Karpas-422 (cell line): ENCODE measurements around the gene KRTAP2-1. TPM values are rescaled to one million over a fixed set of nuclear protein-coding genes. Genes with fewer than 3 reads are reported as not detected.
"Not testable (repeated sequence)": the region's sequence is repeated elsewhere in the genome, so short reads cannot be mapped to it uniquely, and the experiment has no call there.

Experiments
- DNase-seq: peaks from one replicate; pipeline ENCODE4 v3.0.0-alpha.2; 2015
- H2AFZ ChIP-seq: fragments of 200-600 bp; sonication (generic); 2 replicates; pipeline ENCODE4 v1.6.1; 2014; ENCODE audit warnings: antibody characterized with exemption, low read length, mixed read lengths
- H3K27ac ChIP-seq: fragments of 200-600 bp; sonication (generic); 2 replicates; pipeline ENCODE4 v1.5.1; 2014; ENCODE audit warnings: mild to moderate bottlenecking, low read length, moderate library complexity
- H3K27me3 ChIP-seq: fragments of 200-600 bp; sonication (generic); 2 replicates; pipeline ENCODE4 v1.6.1; 2014; ENCODE audit warnings: low read length, mixed read lengths
- H3K36me3 ChIP-seq: fragments of 200-600 bp; sonication (generic); 2 replicates; pipeline ENCODE4 v1.6.1; 2014; ENCODE audit warnings: low read length, mixed read lengths; ENCODE audit not compliant: insufficient read depth
- H3K4me1 ChIP-seq: fragments of 200-600 bp; sonication (generic); 2 replicates; pipeline ENCODE4 v1.6.1; 2014; ENCODE audit warnings: mild to moderate bottlenecking, low read length, mixed read lengths
- H3K4me2 ChIP-seq: fragments of 200-600 bp; sonication (generic); 2 replicates; pipeline ENCODE4 v1.6.1; 2014; ENCODE audit warnings: low read length, low read depth, mild to moderate bottlenecking; ENCODE audit not compliant: poor library complexity, severe bottlenecking
- H3K4me3 ChIP-seq: fragments of 200-600 bp; sonication (generic); 2 replicates; pipeline ENCODE4 v1.5.1; 2014; ENCODE audit warnings: mild to moderate bottlenecking, antibody characterized with exemption, low read length, mixed read lengths
- H3K79me2 ChIP-seq: fragments of 200-600 bp; sonication (generic); 2 replicates; pipeline ENCODE4 v1.6.1; 2014; ENCODE audit warnings: mild to moderate bottlenecking, low read length, mixed read lengths
- H3K9ac ChIP-seq: fragments of 200-600 bp; sonication (generic); 2 replicates; pipeline ENCODE4 v1.6.0; 2014; ENCODE audit warnings: low read length
- H3K9me2 ChIP-seq: fragments of 200-600 bp; sonication (generic), shearing (Covaris generic); replicated peaks from 2 replicates; pipeline ENCODE4 v1.6.0; 2014; ENCODE audit warnings: mild to moderate bottlenecking, low read length, moderate library complexity; ENCODE audit not compliant: insufficient read depth
- H3K9me3 ChIP-seq: fragments of 300-700, 200-600 bp; sonication (generic); 2 replicates; pipeline ENCODE4 v1.6.1; 2014; ENCODE audit warnings: low read length, mixed read lengths
- H4K20me1 ChIP-seq: fragments of 200-600 bp; sonication (generic); 2 replicates; pipeline ENCODE4 v1.6.1; 2014; ENCODE audit warnings: mild to moderate bottlenecking, antibody characterized with exemption, low read length, low read depth; ENCODE audit not compliant: insufficient read depth
- small RNA-seq: library from RNA; depleted of rRNA; stranded (forward); fragments of <200 nt; gene quantifications from one replicate; pipeline ENCODE3, GENCODE V24; 2014
- total RNA-seq: library from RNA; depleted of rRNA; stranded (reverse); fragments of >200 nt; shearing (Covaris generic); gene quantifications from 2 replicates; pipeline ENCODE4 v1.2.3, GENCODE V29; 2014; ENCODE audit warnings: low replicate concordance; rRNA removed

KRTAP2-1 gene
- total RNA-seq, 1 experiment from 2014 or later = not detected

DNA sequence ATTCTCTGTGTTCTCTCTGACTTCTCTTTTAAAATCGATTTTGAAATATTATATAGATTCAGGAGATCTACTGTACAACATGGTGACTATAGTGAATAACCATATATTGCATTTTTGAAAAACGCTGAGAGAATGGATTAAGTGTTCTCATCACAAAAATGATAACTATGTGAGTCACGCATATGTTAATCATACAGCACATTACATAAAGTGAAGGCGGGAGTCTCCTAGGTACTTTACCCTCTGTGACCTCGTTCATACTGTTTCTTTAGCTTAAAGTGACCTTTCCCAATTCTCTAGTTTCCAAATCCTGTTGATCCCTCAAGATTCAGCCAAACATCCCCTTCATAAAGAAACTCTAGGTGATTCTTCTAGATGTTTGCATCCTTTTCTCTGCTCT lies 44.3 kb downstream of the KRTAP2-1 start:
- Histone ChIP-seq H3K4me1 (no peaks in the 10 kb centered on the region), H3K36me3 (no peaks in the 10 kb centered on the region), H3K9me2 (no peaks in the 10 kb centered on the region), H3K27me3 (no peaks in the 10 kb centered on the region), H2AFZ (no peak overlapping the region), H4K20me1 (no peaks in the 10 kb centered on the region), H3K9me3 (no peaks in the 10 kb centered on the region), H3K9ac (no peak overlapping the region), H3K27ac (no peak overlapping the region), H3K4me2 (no peak overlapping the region), H3K79me2 (no peaks in the 10 kb centered on the region), H3K4me3 (no peak overlapping the region)
- no peak for DNase-seq

DNA sequence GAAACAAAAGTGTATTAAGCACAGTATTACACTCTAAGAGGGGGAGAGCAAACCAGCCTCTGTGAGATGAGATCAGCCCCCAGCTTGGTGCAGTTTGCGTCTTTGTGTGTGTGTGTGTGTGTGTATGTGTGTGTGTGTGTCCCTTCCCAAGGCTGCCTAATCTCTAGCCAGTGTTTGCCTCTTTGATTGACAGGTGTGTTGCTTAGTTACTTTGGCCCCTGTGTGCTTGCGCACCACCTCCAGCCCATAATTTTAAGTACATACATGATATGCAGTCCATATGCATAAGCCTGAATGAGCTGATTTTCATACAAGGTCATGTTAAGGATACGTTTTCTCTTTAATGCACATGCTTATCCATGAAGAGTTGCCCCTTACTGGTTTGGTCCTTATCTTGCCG lies 45.3 kb downstream of the KRTAP2-1 start:
- Histone ChIP-seq H3K4me1 (no peaks in the 10 kb centered on the region), H3K4me3 (no peak overlapping the region), H3K27me3 (no peaks in the 10 kb centered on the region), H2AFZ (no peak overlapping the region), H3K9me3 (no peaks in the 10 kb centered on the region), H3K4me2 (no peak overlapping the region), H3K79me2 (no peaks in the 10 kb centered on the region), H3K9me2 (no peaks in the 10 kb centered on the region), H3K36me3 (no peaks in the 10 kb centered on the region), H3K9ac (no peak overlapping the region), H4K20me1 (no peaks in the 10 kb centered on the region), H3K27ac (no peak overlapping the region)
- no peak for DNase-seq

DNA sequence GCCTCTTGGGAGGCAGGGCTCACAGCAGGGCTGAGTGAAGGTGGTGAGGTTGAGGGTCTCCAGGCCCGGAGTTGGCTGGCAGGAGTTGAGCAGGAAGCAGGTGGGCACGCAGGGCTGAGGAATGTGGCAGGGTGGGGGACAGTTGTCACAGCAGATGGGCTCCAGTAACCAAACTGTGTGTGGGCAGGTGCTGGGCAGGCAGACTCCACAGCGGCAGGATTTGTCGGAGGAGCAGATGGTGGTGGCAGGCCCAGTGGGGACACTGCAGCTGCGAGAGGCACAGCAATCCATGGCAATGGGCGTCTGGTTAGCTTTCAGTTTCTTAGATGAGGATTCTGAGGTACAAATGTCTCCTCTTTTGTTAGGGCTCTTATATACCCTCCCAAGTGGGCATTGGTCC lies 47.6 kb downstream of the KRTAP2-1 start, which contains the start of gene KRTAP3-2:
Gene KRTAP3-2 (minus strand): TSS at position 344 of the 400 bp plus-strand sequence. CDS start 53 bp downstream, at position 291.
- H3K4me3 ChIP-seq, H3K27me3 ChIP-seq, H3K79me2 ChIP-seq, H3K9me3 ChIP-seq, H3K36me3 ChIP-seq, H3K4me2 ChIP-seq, H3K9ac ChIP-seq, H2AFZ ChIP-seq, DNase-seq, H3K4me1 ChIP-seq, H3K9me2 ChIP-seq, H4K20me1 ChIP-seq, H3K27ac ChIP-seq: not testable (repeated sequence)

DNA sequence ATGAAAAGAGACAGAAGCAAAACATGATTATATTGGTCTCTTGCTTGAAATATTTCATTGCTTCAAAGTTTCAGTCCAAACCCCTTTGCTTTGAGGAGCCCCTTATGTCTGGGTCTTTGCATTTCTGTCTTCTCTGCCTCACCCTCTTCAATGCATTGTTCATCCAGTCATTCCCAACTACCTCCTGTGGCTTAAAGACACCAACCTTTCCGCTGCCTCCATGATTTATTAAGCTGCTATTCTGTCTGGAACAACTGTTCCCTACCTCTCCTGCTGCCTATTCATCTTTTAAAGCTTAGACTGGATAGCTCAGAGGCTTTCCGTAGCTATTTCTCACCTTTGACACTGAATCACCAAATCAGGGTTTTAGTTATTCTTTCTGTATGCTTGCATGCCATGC lies 49.8 kb downstream of the KRTAP2-1 start:
- Histone ChIP-seq H3K9me3 (no peaks in the 10 kb centered on the region), H3K4me2 (no peak overlapping the region), H2AFZ (no peak overlapping the region), H3K27ac (no peak overlapping the region), H3K27me3 (no peaks in the 10 kb centered on the region; the same call in 1 of the 2 replicates), H3K4me3 (no peak overlapping the region), H3K9ac (no peak overlapping the region), H3K79me2 (no peaks in the 10 kb centered on the region), H3K9me2 (no peaks in the 10 kb centered on the region), H3K36me3 (no peaks in the 10 kb centered on the region), H3K4me1 (no peaks in the 10 kb centered on the region), H4K20me1 (no peaks in the 10 kb centered on the region)
- no peak for DNase-seq

DNA sequence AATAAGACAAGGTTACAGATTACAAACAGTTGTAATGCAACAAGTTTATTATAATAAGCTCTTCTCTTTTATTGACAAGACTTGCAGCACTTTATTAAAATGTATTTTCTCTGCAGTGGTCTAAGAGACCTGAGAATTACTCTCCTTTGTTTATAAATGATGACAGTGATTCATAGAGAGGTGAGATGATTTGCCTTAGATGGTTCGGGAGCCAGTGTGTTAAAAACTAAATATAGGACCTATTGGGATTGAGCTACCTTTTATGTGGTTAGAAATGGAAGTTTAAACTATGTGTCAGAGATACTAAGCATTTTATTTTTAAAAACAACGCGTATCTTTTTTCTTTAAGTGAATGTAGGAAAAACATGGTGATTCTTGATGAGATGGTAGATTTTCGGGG lies 50.3 kb downstream of the KRTAP2-1 start:
- no peak overlapping the region for H3K4me2 ChIP-seq
- no peaks in the 10 kb centered on the region for H3K9me2 ChIP-seq
- no peaks in the 10 kb centered on the region for H4K20me1 ChIP-seq
- H3K9ac ChIP-seq = no peak overlapping the region
- no peak for DNase-seq
- no peak overlapping the region for H3K4me3 ChIP-seq
- H3K27me3 ChIP-seq = no peaks in the 10 kb centered on the region; the same call in 1 of the 2 replicates
- H3K9me3 ChIP-seq = no peaks in the 10 kb centered on the region
- no peak overlapping the region for H2AFZ ChIP-seq
- no peak overlapping the region for H3K27ac ChIP-seq
- H3K36me3 ChIP-seq = no peaks in the 10 kb centered on the region
- no peaks in the 10 kb centered on the region for H3K4me1 ChIP-seq
- H3K79me2 ChIP-seq = no peaks in the 10 kb centered on the region

Small RNA genes lying within 50 kb of the gene (small RNA-seq; reads per million reads assigned to genes)
- gene KRTAP3-4P = not detected

Other genes starting within 250 kb of the KRTAP2-1 start
- not detected in 2 replicates for gene KRT28, start 247.4 kb downstream of the KRTAP2-1 start, total RNA-seq
- 14.9 and 21.6 TPM in 2 replicates for gene KRT10, start 224.7 kb downstream of the KRTAP2-1 start, total RNA-seq
- not detected in 2 replicates for gene KRT12, start 180.1 kb downstream of the KRTAP2-1 start, total RNA-seq
- not detected in 2 replicates for gene KRT20, start 162.1 kb downstream of the KRTAP2-1 start, total RNA-seq
- gene KRT23, start 109.7 kb downstream of the KRTAP2-1 start, total RNA-seq = not detected in 2 replicates
- gene KRT39, start 80.4 kb downstream of the KRTAP2-1 start, total RNA-seq = not detected in 2 replicates
- gene KRT40, start 63.0 kb downstream of the KRTAP2-1 start, total RNA-seq = not detected in 2 replicates
- not detected in 2 replicates for gene KRTAP3-3, start 53.2 kb downstream of the KRTAP2-1 start, total RNA-seq
- not detected in 2 replicates for gene KRTAP3-2, start 47.4 kb downstream of the KRTAP2-1 start, total RNA-seq
- gene KRTAP3-1, start 38.2 kb downstream of the KRTAP2-1 start, total RNA-seq = not detected in 2 replicates
- gene KRTAP1-5, start 20.1 kb downstream of the KRTAP2-1 start, total RNA-seq = not detected in 2 replicates
- gene KRTAP1-4, start 17.1 kb downstream of the KRTAP2-1 start, total RNA-seq = not detected in 2 replicates
- not detected in 2 replicates for gene KRTAP1-3, start 12.4 kb downstream of the KRTAP2-1 start, total RNA-seq
- not detected in 2 replicates for gene KRTAP1-1, start 5.9 kb downstream of the KRTAP2-1 start, total RNA-seq
- not detected in 2 replicates for gene KRTAP2-2, start 7.9 kb upstream of the KRTAP2-1 start, total RNA-seq
- gene KRTAP2-3, start 12.8 kb upstream of the KRTAP2-1 start, total RNA-seq = not detected in 2 replicates
- gene KRTAP2-4, start 18.6 kb upstream of the KRTAP2-1 start, total RNA-seq = not detected in 2 replicates
- gene KRTAP4-7, start 36.8 kb upstream of the KRTAP2-1 start, total RNA-seq = not detected in 2 replicates
- gene KRTAP4-8, start 50.8 kb upstream of the KRTAP2-1 start, total RNA-seq = not detected in 2 replicates
- not detected in 2 replicates for gene KRTAP4-16, start 54.9 kb upstream of the KRTAP2-1 start, total RNA-seq
- gene KRTAP4-9, start 58.1 kb upstream of the KRTAP2-1 start, total RNA-seq = not detected in 2 replicates
- gene KRTAP4-11, start 71.1 kb upstream of the KRTAP2-1 start, total RNA-seq = not detected in 2 replicates
- not detected in 2 replicates for gene KRTAP4-12, start 76.9 kb upstream of the KRTAP2-1 start, total RNA-seq
- gene KRTAP4-6, start 93.2 kb upstream of the KRTAP2-1 start, total RNA-seq = not detected in 2 replicates
- not detected in 2 replicates for gene KRTAP4-5, start 102.5 kb upstream of the KRTAP2-1 start, total RNA-seq
- gene KRTAP4-4, start 113.4 kb upstream of the KRTAP2-1 start, total RNA-seq = not detected in 2 replicates
- gene KRTAP4-3, start 120.9 kb upstream of the KRTAP2-1 start, total RNA-seq = not detected in 2 replicates
- gene KRTAP4-2, start 130.9 kb upstream of the KRTAP2-1 start, total RNA-seq = not detected in 2 replicates
- gene KRTAP4-1, start 137.6 kb upstream of the KRTAP2-1 start, total RNA-seq = not detected in 2 replicates
- gene KRTAP9-1, start 142.6 kb upstream of the KRTAP2-1 start, total RNA-seq = not detected in 2 replicates
- gene KRTAP9-2, start 179.3 kb upstream of the KRTAP2-1 start, total RNA-seq = not detected in 2 replicates
- not detected in 2 replicates for gene KRTAP9-3, start 185.1 kb upstream of the KRTAP2-1 start, total RNA-seq
- not detected in 2 replicates for gene KRTAP9-8, start 190.7 kb upstream of the KRTAP2-1 start, total RNA-seq
- gene KRTAP9-4, start 202.4 kb upstream of the KRTAP2-1 start, total RNA-seq = not detected in 2 replicates
- gene KRTAP9-9, start 208.1 kb upstream of the KRTAP2-1 start, total RNA-seq = not detected in 2 replicates
- not detected in 2 replicates for gene KRTAP9-6, start 218.1 kb upstream of the KRTAP2-1 start, total RNA-seq
- gene KRTAP9-7, start 228.4 kb upstream of the KRTAP2-1 start, total RNA-seq = not detected in 2 replicates